SK-N-DZ (cell line): Measurements from ENCODE around the gene OSGIN1.
A peak's percentile ranks its signal among the peaks of the same experiment; 100 is the strongest.
"Not testable (repeated sequence)": the region's sequence is repeated elsewhere in the genome, so short reads cannot be mapped to it uniquely, and the experiment has no call there.

Source experiments
- DNase-seq: peaks from one replicate; pipeline ENCODE4 v3.0.0-alpha.2; 2015; ENCODE audit warnings: low spot score

The OSGIN1 gene

GRCh38 chr16:83941546-83941945 lies 11.5 kb upstream of the OSGIN1 start:
- DNase-seq = not testable (repeated sequence)

- DNase-seq = no peak
Measured at GRCh38 chr16:83942074-83942473, 11.0 kb upstream of the OSGIN1 start.

- no peak for DNase-seq
Measured at GRCh38 chr16:83942815-83943515, 10.1 kb upstream of the OSGIN1 start.

- DNase-seq = no peak
Measured at GRCh38 chr16:83943516-83944050, 9.5 kb upstream of the OSGIN1 start.

GRCh38 chr16:83945587-83945986 lies 7.5 kb upstream of the OSGIN1 start:
- DNase-seq = no peak

GRCh38 chr16:83946154-83946780 lies 6.8 kb upstream of the OSGIN1 start:
- no peak for DNase-seq

GRCh38 chr16:83946781-83947566 lies 6.1 kb upstream of the OSGIN1 start:
- no peak for DNase-seq

- DNase-seq = no peak
Measured at GRCh38 chr16:83947642-83948234, 5.3 kb upstream of the OSGIN1 start.

- DNase-seq = no peak
Measured at GRCh38 chr16:83948914-83949723, 3.9 kb upstream of the OSGIN1 start.

- no peak for DNase-seq
Measured at GRCh38 chr16:83949724-83950001, 3.4 kb upstream of the OSGIN1 start.

GRCh38 chr16:83950862-83951399 lies 2.1 kb upstream of the OSGIN1 start:
- DNase-seq = not testable (repeated sequence)

- no peak for DNase-seq
Measured at GRCh38 chr16:83951544-83951943, 1.5 kb upstream of the OSGIN1 start.

GRCh38 chr16:83952587-83952939 lies 477 bp upstream of the OSGIN1 start:
- no peak for DNase-seq

- peak; percentile 61 for DNase-seq
Measured at GRCh38 chr16:83953796-83954576, 946 bp downstream of the OSGIN1 start.

- no peak for DNase-seq
Measured at GRCh38 chr16:83954577-83955016, 1.6 kb downstream of the OSGIN1 start.

- no peak for DNase-seq
Measured at GRCh38 chr16:83955218-83956130, 2.4 kb downstream of the OSGIN1 start.

- DNase-seq = peak; percentile 82
Measured at GRCh38 chr16:83956336-83957289, 3.6 kb downstream of the OSGIN1 start.

GRCh38 chr16:83957296-83957855 lies 4.3 kb downstream of the OSGIN1 start:
- DNase-seq = no peak
